Lower lobe of right lung (tissue), 2 donors: Measurements from ENCODE around the gene GTPBP1. TPM values are rescaled to one million over a fixed set of nuclear protein-coding genes. Genes with fewer than 3 reads are reported as not detected.

ENCODE experiments used
- ATAC-seq, 2 donors: fragments of 200-7000 bp; cut with Tn5 transposase; one replicate each; pipeline ENCODE4 v1.9.1; 2020 to 2022; ENCODE audit warnings: mild to moderate bottlenecking in 2 of 2, moderate library complexity in 2 of 2
- DNase-seq: peaks from one replicate; pipeline ENCODE4 v3.0.0-alpha.2; 2020
- H3K27ac ChIP-seq: fragments of 200-600 bp; one replicate; pipeline ENCODE4 v1.8.0; 2022
- H3K27me3 ChIP-seq: fragments of 200-600 bp; one replicate; pipeline ENCODE4 v1.8.0; 2022; ENCODE audit warnings: low read depth
- H3K36me3 ChIP-seq: fragments of 200-600 bp; one replicate; pipeline ENCODE4 v1.8.0; 2022; ENCODE audit warnings: mild to moderate bottlenecking
- H3K4me1 ChIP-seq: fragments of 200-600 bp; one replicate; pipeline ENCODE4 v1.8.0; 2022
- H3K4me3 ChIP-seq: fragments of 200-600 bp; one replicate; pipeline ENCODE4 v1.8.0; 2022; ENCODE audit warnings: mild to moderate bottlenecking
- H3K9me3 ChIP-seq: fragments of 200-600 bp; one replicate; pipeline ENCODE4 v1.8.0; 2022
- CTCF ChIP-seq: fragments of 200-600 bp; IDR thresholded peaks from one replicate; pipeline ENCODE4 v1.8.0; 2022; ENCODE audit warnings: antibody characterized with exemption, mild to moderate bottlenecking
- intact Hi-C: fragments of 100-400 bp; cut with DNase I; formaldehyde crosslinking; loops from one replicate; pipeline ENCODE4 v1.11.0; 2022
- total RNA-seq: library from RNA; stranded (reverse); fragmentation: NEBNext Ultra II Directional; extraction: Animal tissue kit (Norgen Biotek cat#: 25700); gene quantifications from one replicate; pipeline ENCODE4 v1.2.1, GENCODE V29; 2021
- donor health status: DM: no; HTN: yes; CAD: no; lungs with severe emphysema.

GTPBP1 gene
- total RNA-seq, 1 donor from 2014 or later = 66.7 TPM

GRCh38 chr22:38735126-38735464 lies 29.4 kb downstream of the GTPBP1 start:
- no peaks in the 10 kb centered on the region for H3K9me3 ChIP-seq
- no peak overlapping the region for H3K4me3 ChIP-seq
- H3K36me3 ChIP-seq = peaks cover 99% of the 10 kb centered on the region
- no peak for TF ChIP-seq CTCF
- H3K4me1 ChIP-seq = peaks cover 31% of the 10 kb centered on the region
- no peaks in the 10 kb centered on the region for H3K27me3 ChIP-seq
- no peak for ATAC-seq
- DNase-seq = no peak
- intact Hi-C loops = no loop called here
- no peak overlapping the region for H3K27ac ChIP-seq

- no peak for TF ChIP-seq CTCF
- peak; percentile 65 for DNase-seq
- intact Hi-C loops = no loop called here
- ATAC-seq = peak; percentile 44 to 60
- H3K36me3 ChIP-seq = peaks cover 99% of the 10 kb centered on the region
- H3K4me3 ChIP-seq = no peak overlapping the region
- H3K27ac ChIP-seq = peak overlapping the region; percentile 6
- H3K9me3 ChIP-seq = no peaks in the 10 kb centered on the region
- peaks cover 31% of the 10 kb centered on the region for H3K4me1 ChIP-seq
- no peaks in the 10 kb centered on the region for H3K27me3 ChIP-seq
Measured at GRCh38 chr22:38735465-38736256, 29.9 kb downstream of the GTPBP1 start.

GRCh38 chr22:38736257-38736570 lies 30.5 kb downstream of the GTPBP1 start:
- ATAC-seq (no peak), DNase-seq (no peak)
- Histone ChIP-seq H3K27ac (peak overlapping the region; percentile 6), H3K4me1 (peaks cover 31% of the 10 kb centered on the region), H3K9me3 (no peaks in the 10 kb centered on the region), H3K27me3 (no peaks in the 10 kb centered on the region), H3K4me3 (no peak overlapping the region), H3K36me3 (peaks cover 100% of the 10 kb centered on the region)
- no peak for TF ChIP-seq CTCF
- intact Hi-C loops = no loop called here

- ATAC-seq = no peak
- intact Hi-C loops = no loop called here
- no peak for TF ChIP-seq CTCF
- Histone ChIP-seq H3K4me3 (no peak overlapping the region), H3K9me3 (no peaks in the 10 kb centered on the region), H3K27ac (no peak overlapping the region), H3K27me3 (no peaks in the 10 kb centered on the region), H3K36me3 (peaks cover 100% of the 10 kb centered on the region), H3K4me1 (peaks cover 31% of the 10 kb centered on the region)
- peak; percentile 32 for DNase-seq
Measured at GRCh38 chr22:38737302-38738060, 31.7 kb downstream of the GTPBP1 start.

- Histone ChIP-seq H3K27me3 (no peaks in the 10 kb centered on the region), H3K4me3 (no peak overlapping the region), H3K4me1 (peaks cover 23% of the 10 kb centered on the region), H3K9me3 (no peaks in the 10 kb centered on the region), H3K36me3 (peaks cover 100% of the 10 kb centered on the region), H3K27ac (no peak overlapping the region)
- ATAC-seq (no peak), DNase-seq (peak; percentile 29)
- no peak for TF ChIP-seq CTCF
- intact Hi-C loops = no loop called here
Measured at GRCh38 chr22:38738475-38739070, 32.8 kb downstream of the GTPBP1 start.
